NCI-H524 treated with DMSO at 0.1 percent for 48 hours (cell line): Measurements from ENCODE around the gene TJP3.

Experiments used
- DNase-seq: peaks from one replicate; lab custom pipeline; 2025; lab: John Stamatoyannopoulos, UW

TJP3 gene

DNA sequence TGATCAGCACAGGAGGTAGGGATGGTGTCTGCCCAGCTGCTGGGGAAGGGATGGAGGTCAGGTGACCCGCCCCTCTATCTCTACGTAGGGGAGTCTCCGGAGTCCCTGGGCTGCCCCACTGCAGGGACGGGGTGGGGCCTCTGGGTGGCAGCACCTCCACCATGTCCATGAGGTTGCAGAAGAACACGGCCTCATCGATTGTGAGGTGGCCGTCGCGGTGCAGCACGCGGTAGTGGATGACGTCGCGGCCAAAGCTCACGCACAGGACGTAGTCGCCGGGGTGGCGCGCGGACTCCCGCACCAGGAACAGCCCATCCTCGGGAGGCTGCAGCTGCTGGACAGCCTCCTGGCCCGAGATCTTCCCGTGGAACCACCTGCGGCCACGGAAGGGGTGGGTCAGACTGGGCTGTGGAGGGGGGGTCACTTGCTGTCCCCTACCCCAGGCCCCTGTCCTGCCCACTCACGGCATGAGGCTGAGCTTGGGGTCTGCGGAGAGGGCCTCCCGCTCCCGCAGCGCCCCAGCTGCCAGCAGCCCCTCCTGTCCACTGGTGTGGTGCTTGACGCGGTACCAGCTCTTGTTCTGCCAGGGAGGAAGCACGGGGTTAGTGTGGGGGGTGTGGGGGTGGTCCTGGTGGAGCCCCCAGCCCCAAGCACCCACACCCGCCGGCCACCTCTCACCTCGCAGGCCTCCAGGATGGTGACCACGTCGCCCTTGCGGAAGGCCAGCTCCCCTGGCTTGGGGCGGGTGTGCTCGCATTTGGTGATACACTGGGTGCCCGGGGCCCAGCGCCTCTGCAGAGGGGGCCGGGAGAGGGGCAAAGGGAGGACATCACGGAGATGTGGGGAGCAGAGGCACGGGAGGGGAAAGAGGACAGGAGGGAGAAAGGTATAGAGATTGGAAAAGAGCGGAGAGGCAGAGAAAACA is 75.7 kb downstream of the TJP3 start:
- no peak for DNase-seq

DNA sequence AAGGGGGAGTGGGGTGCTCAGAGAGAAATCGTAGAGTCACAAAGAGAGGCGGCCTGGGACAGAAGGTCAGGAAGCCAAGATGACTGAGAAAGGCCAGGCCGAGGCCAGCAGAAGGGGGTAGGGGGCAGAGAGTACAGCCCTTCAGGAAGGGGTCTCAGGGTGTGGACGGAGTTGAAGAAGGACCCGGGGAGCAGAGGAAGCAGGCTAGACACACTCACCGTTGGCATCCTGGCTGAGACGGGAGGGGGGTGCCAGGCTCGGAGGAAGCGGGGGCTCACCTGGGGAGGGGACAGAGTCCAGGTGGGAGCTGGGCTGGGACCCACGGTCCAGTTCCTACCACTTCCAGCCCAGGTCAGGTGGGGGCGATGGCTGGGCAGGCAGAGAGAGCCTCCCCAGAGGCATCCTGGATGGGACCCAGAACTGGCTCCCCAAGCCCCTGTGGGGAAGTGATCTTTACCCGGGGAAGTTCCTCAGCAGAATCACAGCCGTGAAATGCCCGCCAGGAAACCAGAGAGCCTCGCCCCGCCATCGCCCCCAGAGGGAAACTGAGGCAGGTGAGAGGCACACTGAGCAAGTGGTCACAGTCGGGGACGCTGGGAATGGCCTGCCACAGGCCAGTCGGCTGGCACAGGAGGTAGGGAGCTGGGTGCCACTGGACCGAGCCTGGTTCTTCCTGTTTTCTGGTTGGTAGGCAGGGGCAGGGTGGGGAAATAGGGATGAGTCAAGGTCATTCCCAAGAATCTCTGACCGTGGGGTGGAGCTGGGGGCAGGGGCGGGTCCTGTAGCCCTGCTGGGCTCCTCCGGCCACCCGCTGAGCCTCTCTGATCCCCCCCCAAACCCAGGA is 76.6 kb downstream of the TJP3 start:
- no peak for DNase-seq

DNA sequence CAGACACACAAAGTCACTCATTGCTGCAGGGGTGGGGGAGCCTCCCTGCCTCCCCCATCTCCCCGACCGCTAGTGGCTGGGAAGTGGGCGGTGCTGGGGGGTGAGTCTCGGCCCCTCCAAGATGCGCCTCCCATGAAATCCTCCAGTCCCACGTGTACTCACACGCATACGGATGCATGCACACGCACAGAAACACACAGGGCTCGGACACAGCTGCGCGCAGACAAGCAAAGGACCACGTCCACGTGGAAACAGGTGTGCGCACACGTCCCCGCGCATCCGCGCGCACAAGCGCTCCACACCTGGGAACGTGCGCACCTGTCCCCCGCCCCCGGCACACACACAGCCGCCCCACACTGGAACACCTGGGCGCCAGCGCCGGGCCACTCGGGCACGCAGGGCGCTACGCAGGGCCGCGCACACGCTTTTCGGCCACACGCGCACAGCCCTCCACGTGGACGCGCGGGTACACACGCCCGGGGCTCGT is 77.3 kb downstream of the TJP3 start:
- no peak for DNase-seq

DNA sequence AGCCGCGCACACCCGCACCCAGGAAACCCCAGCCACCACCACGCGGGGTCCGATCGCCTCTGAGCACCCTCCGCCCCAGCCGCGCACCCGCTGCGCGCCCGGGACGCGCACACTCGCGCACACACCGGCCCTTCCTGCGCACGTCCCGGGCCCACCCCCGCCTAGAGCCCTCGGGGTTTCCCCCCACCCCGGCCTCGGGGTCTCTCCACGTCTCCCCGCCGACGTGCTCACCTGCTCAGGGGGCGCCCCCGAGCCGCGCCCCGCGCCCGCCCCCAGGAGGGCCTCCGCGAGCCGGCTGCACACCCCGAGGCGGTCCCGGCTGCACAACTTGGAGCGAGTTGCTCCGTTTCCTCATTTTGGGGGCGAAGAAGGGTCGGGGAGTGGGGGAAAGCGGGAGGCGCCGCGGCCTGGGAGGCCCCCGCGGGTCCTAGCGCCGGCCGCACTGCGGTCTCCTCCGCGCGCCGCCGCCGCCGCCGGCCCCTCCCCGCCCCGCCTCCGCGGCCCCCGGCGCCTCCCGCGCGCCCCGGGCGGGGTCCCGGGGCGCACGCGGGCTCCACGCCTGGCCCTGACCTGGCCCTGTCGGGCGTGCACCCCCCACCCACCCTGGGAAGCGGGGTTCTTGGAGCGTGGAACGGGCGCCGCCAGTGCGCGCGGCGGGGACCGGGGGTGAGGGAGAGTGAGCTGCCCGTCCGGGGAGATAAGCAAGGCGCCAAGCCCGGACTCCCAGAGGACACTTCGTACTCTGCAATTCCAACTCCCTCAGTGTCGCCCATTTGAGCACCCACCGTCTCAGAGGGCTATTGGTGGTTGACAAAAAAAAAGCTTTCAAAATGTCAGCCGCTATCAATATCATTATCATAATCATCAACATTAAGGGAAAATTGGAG is 78.0 kb downstream of the TJP3 start, which contains the start of gene MATK:
MATK (minus strand) TSS at position 444 of the 887 bp plus-strand sequence. CDS start 1,246 bp downstream, outside the sequence.
- no peak for DNase-seq

DNA sequence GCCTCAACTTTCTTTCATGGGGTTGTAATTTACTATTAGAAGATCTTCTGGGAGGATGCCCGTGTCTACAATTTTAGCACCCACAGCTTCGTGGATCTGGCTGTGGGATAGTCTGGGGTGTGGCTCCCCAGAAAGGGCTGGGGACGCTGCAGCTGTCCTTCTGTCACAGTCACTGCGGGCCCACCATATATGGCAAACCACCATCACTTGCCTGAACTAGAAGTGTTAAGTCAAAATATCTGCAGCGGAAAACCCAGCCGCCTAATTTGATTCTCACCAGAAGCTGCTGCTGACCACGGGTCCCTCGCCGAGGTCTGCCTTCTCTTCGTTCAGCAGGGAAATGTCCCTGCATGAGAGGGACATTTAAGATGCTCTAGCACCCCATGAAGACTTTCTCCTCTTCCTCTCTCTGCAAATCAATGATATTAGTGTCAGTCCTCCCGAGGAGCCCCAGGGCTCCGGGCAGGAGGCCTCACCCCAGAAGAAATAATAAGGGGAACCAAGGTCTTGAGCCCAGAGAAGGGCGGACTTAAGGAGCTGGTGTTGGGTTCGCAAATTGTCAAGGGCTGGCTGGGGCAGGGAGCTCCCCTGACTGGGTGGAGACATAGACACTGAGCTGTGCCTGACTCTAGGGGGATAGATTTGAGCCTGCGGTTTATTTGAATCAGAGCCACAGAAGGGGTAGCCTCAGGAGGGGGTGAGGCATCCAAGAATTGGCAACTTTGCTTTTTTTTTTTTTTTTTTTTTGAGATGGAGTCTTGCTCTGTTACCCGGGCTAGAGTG is 81.0 kb downstream of the TJP3 start:
- no peak for DNase-seq

DNA sequence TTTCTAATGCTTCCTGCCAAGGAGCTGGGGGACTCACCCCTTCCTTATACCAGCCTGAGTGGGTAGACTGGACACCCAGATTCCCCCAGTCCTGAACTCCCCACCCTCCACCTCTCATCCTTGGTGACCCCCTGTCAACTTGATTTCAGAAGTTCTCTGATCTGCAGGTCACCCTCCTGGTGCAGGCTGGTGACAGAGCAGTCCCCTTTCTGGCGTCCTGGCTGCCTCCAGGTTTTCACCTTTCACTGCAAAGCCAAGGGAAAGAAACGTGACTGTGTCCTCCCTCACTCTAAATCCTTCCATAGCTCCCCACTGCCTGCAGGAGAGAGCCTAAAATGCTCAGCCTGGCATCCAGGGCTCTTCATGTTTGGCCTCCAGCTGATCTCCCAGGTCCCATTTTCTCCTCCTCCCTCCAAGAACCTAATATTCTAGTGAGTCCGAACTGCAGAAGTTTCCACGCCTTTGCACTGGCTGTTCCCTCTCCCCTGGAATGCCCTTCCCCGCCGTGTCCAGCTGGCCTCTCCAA is 82.1 kb downstream of the TJP3 start:
- no peak for DNase-seq

DNA sequence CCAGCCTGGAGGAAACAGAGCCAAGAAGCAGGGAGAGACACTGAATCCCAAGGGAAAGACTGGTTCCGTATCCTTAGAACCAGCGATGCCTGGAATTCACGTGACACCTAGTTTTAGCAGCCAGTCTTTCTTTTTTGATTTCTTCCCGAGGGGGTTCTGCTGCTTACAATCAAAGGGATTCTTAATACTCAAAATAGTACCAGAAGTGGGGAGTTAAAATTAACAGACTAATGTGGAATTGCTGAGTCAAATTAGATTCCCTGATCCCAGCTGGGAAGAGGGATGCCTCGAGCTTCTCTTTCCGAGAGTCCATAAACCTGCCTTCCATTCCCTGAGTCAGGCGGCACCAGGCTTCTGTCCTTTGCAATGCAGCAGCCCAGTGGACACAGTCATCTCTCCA is 82.8 kb downstream of the TJP3 start:
- no peak for DNase-seq

DNA sequence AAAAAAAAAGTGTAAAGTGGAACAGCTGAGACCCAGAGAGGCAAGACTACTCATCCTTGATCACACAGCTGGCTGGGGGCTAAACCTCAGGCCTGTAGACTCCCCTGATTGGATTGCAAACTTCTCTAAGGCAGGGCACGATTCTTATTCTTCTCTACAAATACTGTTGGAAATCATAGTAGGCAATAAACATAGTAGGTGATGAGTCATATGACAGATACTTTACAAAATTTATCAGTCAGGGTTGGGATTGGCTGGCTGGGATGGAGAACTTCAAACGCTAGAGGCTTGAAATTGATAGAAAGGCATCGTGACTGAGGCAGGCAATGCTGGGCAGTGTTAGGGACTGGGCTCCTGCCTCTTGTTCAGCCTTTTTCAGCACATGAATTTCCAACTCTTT is 83.9 kb downstream of the TJP3 start:
- no peak for DNase-seq

DNA sequence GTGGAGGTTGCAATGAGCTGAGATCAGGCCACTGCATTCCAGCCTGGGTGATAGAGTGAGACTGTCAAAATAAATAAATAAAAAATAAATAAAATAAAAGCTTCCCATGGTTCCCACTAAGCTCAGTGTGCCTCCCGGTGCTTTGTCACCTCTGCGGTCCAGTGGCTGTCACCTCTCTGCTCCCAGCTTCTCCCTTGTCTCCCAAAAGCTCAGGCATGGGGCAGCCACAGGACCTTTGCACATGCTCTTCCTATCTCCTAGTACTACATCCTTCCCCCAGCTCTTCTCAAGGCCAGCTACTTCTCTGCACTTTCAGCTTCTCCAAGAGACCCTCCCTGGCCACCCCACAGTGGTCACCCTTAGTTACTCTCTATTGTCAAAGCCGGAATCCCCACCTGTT is 85.6 kb downstream of the TJP3 start:
- no peak for DNase-seq

DNA sequence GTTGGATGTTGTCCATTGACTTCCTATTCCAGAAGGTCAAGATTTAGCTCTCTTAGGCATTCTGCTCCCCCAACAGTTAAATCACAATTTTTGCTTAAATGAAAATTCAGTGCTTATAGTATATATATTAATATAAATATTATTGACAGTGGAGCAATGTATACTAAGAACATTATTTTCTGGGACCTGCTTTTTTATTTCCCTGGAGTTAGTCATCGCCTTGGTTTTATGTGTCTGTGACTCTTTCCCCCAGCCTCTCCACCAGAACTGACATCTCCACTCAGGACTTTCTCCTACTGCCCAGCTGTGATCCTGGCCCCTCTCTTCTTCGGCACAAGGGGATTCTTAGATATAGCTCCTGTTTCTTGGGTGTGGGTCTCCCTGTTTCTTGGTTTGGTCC is 88.2 kb downstream of the TJP3 start:
- no peak for DNase-seq

DNA sequence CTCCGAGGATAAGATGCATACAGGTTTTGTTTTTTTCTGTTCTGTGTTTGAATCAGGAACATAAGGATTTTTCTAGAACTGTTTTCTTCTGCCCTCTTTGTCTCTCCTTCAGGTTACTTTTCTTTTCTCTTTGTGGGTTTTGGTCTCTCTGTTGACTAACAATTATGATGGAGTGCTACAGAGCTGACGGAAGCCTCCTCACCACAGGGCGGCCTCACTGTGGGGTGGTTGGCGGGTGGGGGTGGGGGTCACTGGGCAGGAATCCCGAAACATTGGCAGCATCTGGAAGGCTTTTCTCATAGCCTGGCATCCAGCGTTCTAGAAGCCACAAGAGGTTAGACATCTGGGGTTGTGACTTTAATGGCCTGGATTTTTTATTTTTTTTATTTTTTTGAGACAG is 90.0 kb downstream of the TJP3 start:
- DNase-seq = no peak
